Activated CD4-positive, alpha-beta T cell treated with anti-CD3 and anti-CD28 coated beads for 48 hours (primary cell): ENCODE measurements around the gene CDH11.

ENCODE experiments used
- DNase-seq: peaks from one replicate; pipeline ENCODE4 v3.0.0-alpha.2; 2020

Gene CDH11

GRCh38 chr16:65068151-65068740 is 53.6 kb downstream of the CDH11 start:
- DNase-seq = no peak

DNA sequence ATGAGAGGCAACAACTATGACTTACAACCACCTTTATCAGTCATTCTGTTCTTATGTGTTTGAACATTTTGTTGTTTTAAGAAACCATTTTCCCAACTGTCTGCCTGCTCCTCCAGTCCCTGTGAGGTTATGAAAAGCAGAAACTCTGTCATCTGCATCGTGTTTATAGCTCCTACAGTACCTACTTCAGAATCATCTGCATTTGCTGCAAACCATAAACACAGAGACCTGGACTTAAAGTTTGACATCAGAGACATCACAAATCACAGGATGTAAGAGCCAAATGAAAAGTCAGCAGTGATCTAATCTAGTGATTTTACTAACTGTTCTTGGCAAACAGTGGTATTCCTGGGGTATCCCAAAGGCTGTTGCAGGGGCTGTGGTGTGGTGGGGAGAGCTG is 55.2 kb downstream of the CDH11 start:
- no peak for DNase-seq

- no peak for DNase-seq
Observed at GRCh38 chr16:65065031-65065430, 56.8 kb downstream of the CDH11 start.

DNA sequence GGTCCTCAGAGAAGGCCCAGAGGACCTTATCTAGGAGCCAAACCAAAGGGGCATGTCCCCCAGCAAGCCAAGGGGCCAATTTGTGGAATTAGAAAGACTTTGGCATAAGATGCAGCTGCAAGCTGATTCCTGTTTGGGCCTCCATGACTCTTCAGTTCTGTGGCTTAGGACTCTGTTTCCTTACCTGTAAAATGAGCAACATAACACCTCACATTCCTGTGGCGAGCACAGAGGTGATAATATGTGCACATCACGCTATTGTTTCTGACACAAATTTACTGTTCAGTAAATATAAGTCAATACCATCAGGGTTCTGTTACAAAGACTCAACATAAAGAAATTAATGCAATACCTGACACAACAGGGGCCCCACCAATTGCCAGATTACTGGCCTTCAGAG is 57.7 kb downstream of the CDH11 start:
- DNase-seq = no peak

GRCh38 chr16:65062736-65063583 is 58.9 kb downstream of the CDH11 start:
- DNase-seq = no peak

GRCh38 chr16:65061935-65062518 is 59.8 kb downstream of the CDH11 start:
- DNase-seq = no peak

DNA sequence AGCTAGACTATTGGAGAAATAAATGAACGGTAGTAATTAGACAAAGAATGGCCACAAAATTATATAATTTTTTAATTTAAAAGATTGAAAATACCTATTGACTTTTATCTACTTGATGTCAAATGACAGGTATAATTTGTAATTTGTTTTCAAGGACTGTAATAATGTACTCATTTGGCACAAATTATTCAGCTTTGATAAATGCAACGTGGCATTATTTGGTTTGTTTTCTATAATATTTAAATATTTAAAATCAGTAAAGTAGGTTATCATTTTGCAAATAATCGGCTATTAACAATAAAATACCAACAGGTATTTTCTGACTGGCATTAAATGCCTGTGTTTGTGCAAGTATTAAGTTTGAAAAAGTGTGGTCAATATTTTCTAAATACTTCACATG is 60.6 kb downstream of the CDH11 start:
- DNase-seq = no peak

- no peak for DNase-seq
Observed at GRCh38 chr16:65059406-65059980, 62.4 kb downstream of the CDH11 start.

DNA sequence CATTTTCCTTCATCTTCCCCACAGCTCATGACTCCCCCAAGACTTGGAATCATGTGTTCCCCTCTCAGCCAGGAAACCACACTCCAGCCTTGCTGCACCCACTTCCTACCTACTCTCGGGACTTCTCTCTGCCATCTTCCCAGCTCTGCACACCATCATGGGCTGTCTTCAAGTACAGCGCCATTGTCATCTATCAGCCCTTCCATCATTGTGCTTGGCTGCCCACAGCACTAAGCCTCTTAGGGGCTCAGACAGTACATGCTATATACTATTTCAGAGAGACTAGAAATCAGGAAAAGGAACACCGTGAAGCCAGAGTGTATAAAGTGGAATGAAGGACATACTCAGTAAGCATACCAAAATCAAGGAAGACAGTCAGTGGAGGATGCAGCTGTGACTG is 64.7 kb downstream of the CDH11 start:
- no peak for DNase-seq

DNA sequence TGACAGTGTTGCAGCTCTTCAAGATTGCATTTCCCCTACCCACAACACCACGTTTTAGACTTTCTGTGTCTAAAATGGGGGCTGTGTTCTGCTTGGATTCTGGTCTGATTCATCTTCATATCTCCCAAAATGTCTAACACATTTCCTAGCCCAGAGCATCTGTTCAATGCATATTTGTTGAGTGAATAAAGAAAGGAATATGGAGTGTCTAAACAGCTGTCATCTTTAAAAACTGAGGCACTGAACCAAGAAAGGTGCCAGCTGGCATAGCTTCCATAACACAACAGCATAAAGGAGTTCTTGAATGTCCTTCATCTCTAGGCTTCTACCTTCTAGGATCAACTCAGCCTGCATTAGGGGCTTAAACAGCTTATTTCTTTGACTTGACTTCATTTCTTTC is 67.4 kb downstream of the CDH11 start:
- DNase-seq = no peak

- no peak for DNase-seq
Observed at GRCh38 chr16:65049679-65050078, 72.2 kb downstream of the CDH11 start.

GRCh38 chr16:65045961-65046360 is 75.9 kb downstream of the CDH11 start:
- DNase-seq = no peak

DNA sequence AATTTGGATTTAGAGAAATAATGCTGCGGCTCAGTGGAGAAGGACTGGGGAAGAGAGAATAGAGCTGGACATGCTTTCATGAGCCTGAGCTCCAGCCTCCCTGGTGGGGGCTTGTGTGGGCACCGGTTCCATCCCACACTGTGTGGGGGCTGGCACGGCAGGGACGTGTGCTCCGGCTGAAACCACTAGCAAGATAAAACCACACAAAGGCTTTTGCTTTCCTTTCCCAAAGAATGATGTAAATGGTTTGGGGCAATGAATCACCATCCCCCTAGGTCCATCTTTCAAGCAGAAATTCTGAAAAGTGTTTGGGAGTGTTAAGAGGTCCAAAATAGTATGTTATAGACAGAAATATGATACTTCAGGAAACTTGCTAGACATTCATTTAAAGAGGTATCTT is 77.0 kb downstream of the CDH11 start:
- DNase-seq = no peak

DNA sequence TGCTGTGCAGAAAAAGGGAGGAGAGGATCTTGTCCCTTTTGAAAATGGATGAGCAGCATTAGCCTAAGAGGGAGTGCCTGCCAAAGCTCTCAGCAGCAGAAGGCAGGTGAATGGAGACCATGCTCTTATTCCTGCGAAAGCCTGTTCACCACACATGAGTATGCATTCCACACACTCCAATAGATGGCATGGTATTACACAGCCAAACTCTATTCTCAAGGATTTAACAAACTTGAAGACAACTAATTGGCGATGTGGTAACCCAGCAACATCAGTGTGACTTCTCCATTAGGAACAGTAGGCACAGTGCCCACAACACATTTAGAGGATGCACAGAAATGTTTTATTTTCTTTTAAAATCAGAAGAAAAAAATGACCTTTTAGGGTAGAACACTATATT is 77.8 kb downstream of the CDH11 start:
- no peak for DNase-seq

DNA sequence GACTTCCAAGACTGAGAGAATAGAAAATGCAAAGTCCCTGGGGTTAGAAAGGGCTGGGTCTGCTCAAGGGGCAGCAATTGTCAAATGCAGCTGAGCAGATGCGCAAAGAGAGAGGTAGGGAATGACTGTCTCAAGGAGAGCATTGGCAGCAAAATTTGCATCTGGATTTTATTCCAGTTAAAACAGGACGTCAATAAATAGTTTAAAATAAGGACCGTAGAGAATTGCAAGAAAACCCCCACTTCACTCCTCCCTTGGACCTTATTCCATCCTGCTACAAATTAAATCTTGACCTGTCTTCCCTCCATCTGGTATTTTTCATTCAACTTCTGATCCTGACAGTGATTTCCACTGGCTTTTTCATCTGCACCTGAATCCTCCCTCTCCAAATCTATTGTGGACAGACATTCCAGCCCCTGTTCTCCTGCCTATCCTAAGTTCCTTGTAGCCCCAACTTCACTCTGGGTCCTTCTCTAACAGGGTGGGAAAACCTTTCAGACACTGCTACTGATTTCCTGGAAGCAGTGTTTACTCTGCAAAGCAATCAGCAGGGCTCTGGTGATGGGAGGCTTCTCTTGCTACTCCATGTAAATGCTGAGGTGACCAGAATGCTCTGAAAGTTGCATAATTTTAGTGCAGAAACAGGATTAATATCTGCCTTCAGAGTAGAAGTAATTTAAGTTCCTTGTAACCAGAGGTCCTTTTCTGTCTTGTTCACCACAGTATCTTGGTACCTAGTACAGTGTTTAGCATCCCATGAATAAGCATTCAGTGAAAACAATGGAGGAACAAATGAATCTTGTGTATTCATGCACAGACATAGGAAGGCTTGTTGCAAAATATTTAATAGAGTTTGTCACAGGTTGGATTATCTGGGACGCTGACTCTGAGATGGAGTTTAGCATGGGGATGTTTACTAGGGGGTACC is 79.2 kb downstream of the CDH11 start:
- no peak for DNase-seq

GRCh38 chr16:65041667-65042066 is 80.2 kb downstream of the CDH11 start:
- DNase-seq = no peak

DNA sequence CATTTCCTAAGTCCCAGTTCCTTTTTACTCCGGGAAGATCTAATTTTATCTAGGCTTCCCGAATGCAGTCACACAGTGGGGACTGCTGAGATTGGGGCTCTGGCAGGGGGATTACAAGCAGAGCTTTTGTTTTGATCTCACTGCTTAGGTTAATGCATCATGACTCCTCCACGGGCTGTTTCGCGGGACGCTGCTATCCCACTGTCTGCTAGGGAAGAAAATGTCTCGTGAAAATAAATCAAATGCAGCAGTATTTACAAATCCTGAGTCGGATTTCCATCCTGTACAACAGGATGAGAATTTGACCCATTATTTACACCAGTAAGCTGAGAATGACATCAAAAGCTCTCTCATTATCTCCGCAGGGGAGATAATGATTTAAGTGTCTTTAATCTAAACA is 83.8 kb downstream of the CDH11 start:
- no peak for DNase-seq

- DNase-seq = no peak
Observed at GRCh38 chr16:65037556-65037955, 84.3 kb downstream of the CDH11 start.

GRCh38 chr16:65034915-65035314 is 86.9 kb downstream of the CDH11 start:
- no peak for DNase-seq

GRCh38 chr16:65032387-65032786 is 89.5 kb downstream of the CDH11 start:
- DNase-seq = no peak

DNA sequence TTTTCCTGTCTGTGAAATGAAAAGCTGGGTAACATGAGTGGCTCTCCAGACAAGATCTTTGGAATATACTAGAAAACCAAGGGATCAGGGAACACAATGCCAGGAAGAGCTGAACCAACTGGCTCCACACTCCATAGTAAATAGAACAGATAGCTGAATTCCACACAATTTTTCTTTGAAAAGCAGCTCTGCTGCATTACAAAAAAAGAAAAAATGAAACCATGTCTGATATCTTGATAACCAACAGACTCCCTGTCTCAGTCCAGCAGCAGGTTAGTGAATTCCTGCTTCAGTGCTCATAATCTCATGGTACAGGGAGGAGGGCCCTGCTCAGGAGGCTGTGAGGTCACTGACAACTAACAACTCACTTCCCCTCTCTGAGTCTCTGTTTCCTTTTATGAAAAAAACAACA is 97.1 kb downstream of the CDH11 start:
- DNase-seq = no peak

DNA sequence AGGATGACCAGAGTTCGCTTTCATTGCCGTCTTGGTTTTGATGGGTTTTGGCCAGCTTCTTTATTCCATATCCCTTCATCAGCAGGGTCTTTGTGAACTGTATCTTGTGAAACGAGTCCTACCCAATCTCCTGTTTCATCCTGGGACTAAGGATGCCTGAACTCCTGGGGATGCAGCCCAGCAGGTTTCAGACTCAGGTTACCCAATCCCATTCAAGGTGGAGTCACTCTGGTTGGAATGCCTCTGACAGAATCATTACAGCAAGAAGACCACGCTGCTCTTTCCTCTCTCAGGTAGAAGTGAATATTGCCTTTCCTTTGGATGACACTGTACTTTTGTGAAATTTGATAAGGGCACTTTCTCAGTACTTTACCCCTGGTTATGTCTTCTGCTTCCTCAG is 98.1 kb downstream of the CDH11 start:
- no peak for DNase-seq
